Fibroblast of the aortic adventitia (primary cell): ENCODE results near the gene PLEKHF1. TPM values are rescaled to one million over a fixed set of nuclear protein-coding genes. Genes with fewer than 3 reads are reported as not detected.
"Not testable (repeated sequence)": the region's sequence is repeated elsewhere in the genome, so short reads cannot be mapped to it uniquely, and the experiment has no call there.

Experiments
- DNase-seq: peaks from one replicate; pipeline ENCODE4 v3.0.0-alpha.2; 2010; ENCODE audit warnings: low read depth
- H3K4me3 ChIP-seq: 2 replicates; pipeline ENCODE4 v1.5.1; 2011; ENCODE audit warnings: low read depth, mild to moderate bottlenecking, control low read depth, low read length, moderate library complexity
- total RNA-seq: library from RNA; depleted of rRNA; stranded (reverse); fragments of >200 nt; gene quantifications from 2 replicates; pipeline ENCODE4 v1.2.3, GENCODE V29; 2012; ENCODE audit warnings: low replicate concordance
- TF ChIP-seq, protein P1 (sequence below): IDR thresholded peaks from 2 replicates; pipeline ENCODE4 v1.5.1; 2011; ENCODE audit warnings: mild to moderate bottlenecking, low read length, control low read depth, inconsistent platforms; ENCODE audit not compliant: insufficient read depth

The PLEKHF1 gene
- total RNA-seq, 1 donor, result 29.4 TPM

DNA sequence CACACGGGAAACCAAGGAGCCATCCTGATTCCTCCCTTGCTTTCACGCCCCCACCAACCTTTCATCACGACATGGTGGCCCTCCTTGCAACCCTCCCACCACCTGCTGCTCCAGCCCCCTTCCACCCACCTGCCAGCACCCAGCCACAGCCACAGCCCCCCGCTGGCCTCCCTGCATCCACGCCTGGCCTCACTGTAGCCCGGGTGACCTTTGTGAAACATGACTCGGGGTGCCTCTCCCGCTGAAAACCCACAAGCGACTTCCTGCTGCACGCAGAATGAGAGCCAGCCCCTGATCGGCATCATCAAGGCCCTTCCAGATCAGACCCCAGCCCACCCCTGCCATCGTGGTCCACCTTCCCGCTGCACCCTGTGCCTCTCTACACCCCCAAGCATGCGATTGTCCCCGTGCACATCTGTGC lies 44.3 kb upstream of the PLEKHF1 start:
- no peak for DNase-seq
- TF ChIP-seq, protein P1, sequence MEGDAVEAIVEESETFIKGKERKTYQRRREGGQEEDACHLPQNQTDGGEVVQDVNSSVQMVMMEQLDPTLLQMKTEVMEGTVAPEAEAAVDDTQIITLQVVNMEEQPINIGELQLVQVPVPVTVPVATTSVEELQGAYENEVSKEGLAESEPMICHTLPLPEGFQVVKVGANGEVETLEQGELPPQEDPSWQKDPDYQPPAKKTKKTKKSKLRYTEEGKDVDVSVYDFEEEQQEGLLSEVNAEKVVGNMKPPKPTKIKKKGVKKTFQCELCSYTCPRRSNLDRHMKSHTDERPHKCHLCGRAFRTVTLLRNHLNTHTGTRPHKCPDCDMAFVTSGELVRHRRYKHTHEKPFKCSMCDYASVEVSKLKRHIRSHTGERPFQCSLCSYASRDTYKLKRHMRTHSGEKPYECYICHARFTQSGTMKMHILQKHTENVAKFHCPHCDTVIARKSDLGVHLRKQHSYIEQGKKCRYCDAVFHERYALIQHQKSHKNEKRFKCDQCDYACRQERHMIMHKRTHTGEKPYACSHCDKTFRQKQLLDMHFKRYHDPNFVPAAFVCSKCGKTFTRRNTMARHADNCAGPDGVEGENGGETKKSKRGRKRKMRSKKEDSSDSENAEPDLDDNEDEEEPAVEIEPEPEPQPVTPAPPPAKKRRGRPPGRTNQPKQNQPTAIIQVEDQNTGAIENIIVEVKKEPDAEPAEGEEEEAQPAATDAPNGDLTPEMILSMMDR, result no peak
- no peak overlapping the region for H3K4me3 ChIP-seq

DNA sequence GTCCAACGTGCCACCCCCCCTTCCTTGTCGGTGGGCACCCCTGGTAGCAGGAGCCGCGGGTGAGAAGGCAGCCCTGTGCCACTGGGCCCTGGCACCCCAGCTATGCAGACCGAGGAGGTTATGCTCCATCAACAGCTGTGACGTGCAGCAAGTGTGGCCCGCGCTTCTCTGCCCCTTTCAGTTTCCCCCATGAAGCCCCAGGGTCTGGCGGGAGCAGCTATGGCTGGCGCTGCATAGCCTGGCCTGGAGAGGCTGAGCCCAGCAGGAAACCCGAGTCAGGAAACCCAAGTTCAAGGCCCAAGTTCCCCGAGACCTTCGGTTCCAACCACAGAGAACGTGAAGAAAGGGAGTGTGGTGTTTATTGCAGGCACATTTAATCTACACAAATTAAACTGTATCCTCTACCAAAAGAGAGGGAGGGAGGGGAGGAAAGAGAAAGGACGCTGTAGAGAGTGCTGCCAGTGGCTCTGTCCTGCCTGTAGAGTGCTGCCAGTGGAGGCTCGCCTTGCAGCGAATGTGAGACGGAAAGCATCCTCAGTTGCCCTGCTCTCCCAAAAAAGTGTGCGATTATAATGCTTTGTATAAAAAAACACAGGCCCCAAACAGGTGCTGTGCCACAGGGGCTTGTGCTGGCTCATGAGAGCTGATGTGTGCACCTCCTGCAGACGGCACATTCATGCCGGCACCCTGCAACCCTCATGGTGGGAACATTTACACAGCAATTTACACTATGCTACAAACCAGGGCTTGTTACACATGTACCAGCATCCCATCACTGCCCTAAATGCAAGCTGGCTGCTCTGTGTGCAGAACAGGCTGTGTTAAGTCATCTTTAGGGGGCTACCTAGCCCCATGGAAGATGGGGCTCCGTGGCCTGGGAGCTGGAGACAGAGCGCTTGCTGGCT lies 42.8 kb upstream of the PLEKHF1 start:
- TF ChIP-seq, protein P1, result no peak
- no peak overlapping the region for H3K4me3 ChIP-seq
- DNase-seq, result no peak

DNA sequence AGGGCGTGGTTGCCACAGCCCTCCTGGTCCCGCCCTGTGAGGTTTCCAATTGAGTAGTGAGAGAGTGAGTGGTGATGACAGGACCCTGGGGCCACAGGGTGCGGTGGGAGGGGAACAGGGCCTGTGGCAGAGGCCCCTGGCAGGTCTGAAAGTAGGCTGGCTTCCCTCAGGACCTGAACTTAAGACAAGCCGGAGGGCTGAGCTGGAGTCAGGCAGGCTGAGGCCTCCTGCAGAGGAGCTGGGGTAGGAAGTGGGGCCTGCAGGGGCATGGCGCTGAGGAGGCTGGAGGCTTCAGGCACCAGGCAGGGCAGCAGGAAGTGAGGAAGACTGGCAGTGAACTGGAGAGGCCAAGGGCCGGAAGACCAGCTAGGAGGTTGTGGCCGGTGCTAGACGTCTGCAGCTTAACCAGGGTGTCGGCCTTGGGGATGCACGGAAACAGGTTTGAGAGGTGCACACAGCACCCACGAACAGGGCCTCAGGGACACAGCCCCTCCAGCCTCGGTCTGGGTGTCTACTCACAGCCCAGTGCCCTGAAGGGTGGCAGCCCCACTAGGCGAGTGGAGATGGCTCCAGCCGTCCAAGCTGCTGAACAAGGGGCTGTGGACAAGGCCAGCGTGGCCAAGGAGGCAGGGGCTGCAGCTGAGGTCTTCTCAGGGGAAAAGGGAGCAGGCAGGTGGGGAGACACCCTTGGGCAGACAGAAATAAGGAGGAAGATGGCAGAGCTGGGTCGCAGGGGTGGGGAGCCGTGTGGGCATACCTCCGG lies 41.4 kb upstream of the PLEKHF1 start:
- DNase-seq, result no peak
- H3K4me3 ChIP-seq, result no peak overlapping the region
- TF ChIP-seq, protein P1, result no peak

DNA sequence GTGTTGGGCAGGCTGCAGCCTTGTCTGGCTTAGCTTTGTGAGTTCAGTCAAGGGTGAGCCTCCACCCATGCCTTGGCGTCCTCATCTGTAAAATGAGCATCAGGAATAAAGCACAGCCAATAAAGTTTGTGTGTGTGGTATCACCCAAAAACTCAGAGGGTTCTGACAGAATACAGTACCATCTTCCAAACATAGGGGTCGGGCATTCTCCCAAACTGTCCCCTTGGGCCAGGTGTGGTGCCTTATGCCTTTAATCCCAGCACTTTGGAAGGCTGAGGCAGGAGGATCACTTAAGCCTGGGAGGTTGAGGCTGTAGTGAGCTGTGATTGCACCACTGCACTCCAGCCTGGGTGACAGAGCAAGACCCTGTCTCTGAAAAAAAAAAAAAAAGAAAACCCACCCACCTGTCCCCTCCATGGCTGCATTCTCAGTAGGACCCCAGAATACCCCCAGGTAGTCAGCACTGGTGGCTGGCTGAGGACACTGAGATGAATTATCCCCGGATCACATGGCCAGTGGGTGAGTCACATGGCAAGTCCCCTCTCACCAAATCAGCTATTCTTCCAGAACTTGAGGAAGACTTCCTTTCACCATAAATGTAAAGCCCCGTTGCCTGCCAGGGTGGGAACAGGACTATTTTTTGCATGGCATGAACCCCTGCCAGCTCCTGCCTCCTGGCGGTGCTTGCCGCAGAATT lies 40.6 kb upstream of the PLEKHF1 start:
- TF ChIP-seq, protein P1, result no peak
- no peak for DNase-seq
- no peak overlapping the region for H3K4me3 ChIP-seq

DNA sequence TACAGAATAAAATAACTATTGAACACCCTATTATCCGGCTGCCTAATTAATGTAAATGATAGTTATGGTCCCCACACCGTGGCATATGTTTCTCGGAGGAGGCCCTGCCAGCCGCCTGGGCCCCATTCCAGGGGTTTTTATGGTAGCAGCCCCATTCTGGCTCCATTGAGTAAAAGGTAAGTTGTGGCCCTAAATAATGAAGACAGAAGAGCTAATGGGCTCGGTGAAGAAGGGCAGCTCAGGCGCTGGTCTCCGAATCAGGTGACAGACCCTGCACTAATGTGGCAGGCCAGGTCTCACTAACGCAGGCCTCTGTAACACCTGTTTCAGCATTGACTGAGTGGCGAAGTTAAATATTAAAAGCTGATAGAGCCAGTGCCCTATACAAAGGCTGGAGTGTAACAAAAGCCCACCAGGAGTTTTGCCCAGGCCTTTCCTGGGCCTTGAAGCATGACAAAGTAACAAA lies 40.0 kb upstream of the PLEKHF1 start:
- no peak for DNase-seq
- no peak overlapping the region for H3K4me3 ChIP-seq
- TF ChIP-seq, protein P1, result no peak

DNA sequence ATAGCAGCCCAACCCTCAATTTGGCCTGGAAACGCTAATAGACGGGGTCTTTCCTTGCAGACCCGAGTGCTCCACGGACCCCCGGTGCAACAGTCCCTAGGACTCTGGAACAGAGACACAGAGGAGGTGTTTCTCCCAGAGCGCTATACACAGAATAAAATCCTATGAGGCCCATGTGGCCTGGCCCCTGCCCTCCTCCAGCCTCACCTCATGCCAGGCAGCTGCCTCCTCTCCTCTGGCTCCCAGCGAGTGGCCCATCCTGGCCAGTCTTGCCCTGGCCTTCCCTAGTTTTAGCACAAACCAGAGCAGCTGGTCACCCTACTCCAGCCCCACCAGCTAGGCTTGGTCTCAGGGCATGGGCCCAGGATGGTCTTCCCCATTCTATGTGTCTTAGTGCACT lies 38.9 kb upstream of the PLEKHF1 start:
- DNase-seq, result no peak
- H3K4me3 ChIP-seq, result no peak overlapping the region
- TF ChIP-seq, protein P1, result no peak

DNA sequence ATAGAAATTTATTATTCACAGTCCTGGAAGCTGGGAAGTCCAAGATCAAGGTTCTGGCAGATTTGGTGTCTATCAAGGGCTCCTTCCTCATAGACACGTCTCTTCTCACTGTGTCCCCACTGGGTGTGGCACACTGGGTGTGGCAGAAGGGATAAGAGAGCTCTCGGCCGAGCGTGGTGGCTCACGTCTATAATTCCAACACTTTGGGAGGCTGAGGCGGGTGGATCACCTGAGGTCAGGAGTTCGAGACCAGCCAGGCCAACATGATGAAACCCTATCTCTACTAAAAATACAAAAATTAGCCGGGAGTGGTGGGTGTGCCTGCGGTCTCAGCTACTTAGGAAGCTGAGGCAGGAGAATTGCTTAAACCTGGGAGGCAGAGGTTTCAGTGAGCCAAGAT lies 38.4 kb upstream of the PLEKHF1 start:
- H3K4me3 ChIP-seq, DNase-seq: not testable (repeated sequence)
